A549 (cell line): ENCODE data around the gene ST8SIA2. TPM values are rescaled to one million over a fixed set of nuclear protein-coding genes. Genes with fewer than 3 reads are reported as not detected.

Experiments
- ATAC-seq, 2 experiments: fragments of 200-7000 bp in 1 of 2; fragments of >200 bp in 1 of 2; cut with Nextera tagmentation in 1 of 2; cut with Tn5 transposase in 1 of 2; 3 replicates each; pipeline versions ENCODE4 v1.8.0 to v1.9.1; 2018 to 2020; ENCODE audit warnings: mild to moderate bottlenecking in 1 of 2, moderate library complexity in 1 of 2
- CTCF ChIA-PET: fragments of 300-600 bp; sonication (Branson Sonifier 250); formaldehyde crosslinking; extraction: SDS; loops from one replicate; lab custom pipeline; 2021; ENCODE audit warnings: antibody characterized with exemption, inconsistent platforms; lab: Yijun Ruan, JAX
- POLR2A ChIA-PET: fragments of 350-600 bp; formaldehyde crosslinking; extraction: SDS; loops from one replicate; lab custom pipeline; 2021; ENCODE audit warnings: antibody characterized with exemption, inconsistent platforms; lab: Yijun Ruan, JAX
- DNase-seq, 2 experiments: peaks; one replicate each; pipeline versions ENCODE4 v3.0.0 to v3.0.0-alpha.2; 2011 to 2016; ENCODE audit warnings: low read depth in 1 of 2, low spot score in 1 of 2
- FAIRE-seq: peaks from 2 replicates; lab custom pipeline; 2011; peaks lifted over from hg19 to GRCh38; lab: Jason Lieb, UNC
- H3K27ac ChIP-seq, 2 experiments: fragments of >200 bp; sonication (Bioruptor Twin); formaldehyde crosslinking; 3 replicates each; pipeline ENCODE4 v1.5.1; 2016 to 2017
- H3K4me1 ChIP-seq: fragments of >200 bp; sonication (Bioruptor Twin); formaldehyde crosslinking; 3 replicates; pipeline ENCODE4 v1.6.1; 2016
- H3K4me2 ChIP-seq: fragments of >200 bp; sonication (Bioruptor Twin); formaldehyde crosslinking; 3 replicates; pipeline ENCODE4 v1.6.1; 2016
- H3K4me3 ChIP-seq: fragments of >200 bp; sonication (Bioruptor Twin); formaldehyde crosslinking; 3 replicates; pipeline ENCODE4 v1.5.1; 2016
- H3K9me3 ChIP-seq: fragments of >200 bp; sonication (Bioruptor Twin); formaldehyde crosslinking; 3 replicates; pipeline ENCODE4 v1.6.1; 2016
- ATOH8 ChIP-seq: fragments of 250-450 bp; sonication (Bioruptor Pico); IDR thresholded peaks from 2 replicates; pipeline ENCODE4 v1.5.0; 2020; ENCODE audit warnings: low read depth, mild to moderate bottlenecking, moderate library complexity
- BCL3 ChIP-seq: fragments of >200 bp; sonication (Bioruptor Twin); formaldehyde crosslinking; IDR thresholded peaks from 3 replicates; pipeline ENCODE4 v1.6.1; 2016
- CBX2 ChIP-seq: fragments of 200-600 bp; sonication (generic); IDR thresholded peaks from 2 replicates; pipeline ENCODE4 v1.6.1; 2016; ENCODE audit warnings: low read depth, mild to moderate bottlenecking, borderline replicate concordance
- CHD4 ChIP-seq: fragments of 200-600 bp; sonication (generic); IDR thresholded peaks from 2 replicates; pipeline ENCODE4 v1.6.1; 2016; ENCODE audit warnings: antibody characterized with exemption, mild to moderate bottlenecking, borderline replicate concordance
- EHMT2 ChIP-seq: fragments of 200-600 bp; sonication (generic); IDR thresholded peaks from 2 replicates; pipeline ENCODE4 v1.6.1; 2016; ENCODE audit warnings: antibody characterized with exemption, low read depth, mild to moderate bottlenecking, moderate library complexity
- FOSB ChIP-seq: fragments of 250-450 bp; sonication (Bioruptor Pico); IDR thresholded peaks from 2 replicates; pipeline ENCODE4 v1.5.0; 2020; ENCODE audit warnings: mild to moderate bottlenecking, moderate library complexity
- FOSL2 ChIP-seq, 2 experiments: fragments of 450-650 bp in 1 of 2; fragments of >200 bp in 1 of 2; sonication (Bioruptor Twin) in 1 of 2; formaldehyde crosslinking; IDR thresholded peaks; 2 replicates each; pipeline versions ENCODE4 v1.5.0 to v1.6.1; 2016 to 2020; ENCODE audit warnings: mild to moderate bottlenecking in 1 of 2, moderate library complexity in 1 of 2
- FOXS1 ChIP-seq: fragments of 250-450 bp; sonication (Bioruptor Pico); IDR thresholded peaks from 2 replicates; pipeline ENCODE4 v1.5.0; 2020; ENCODE audit warnings: mild to moderate bottlenecking, moderate library complexity
- JUN ChIP-seq, 2 experiments: fragments of >200 bp; sonication (Bioruptor Twin); formaldehyde crosslinking; IDR thresholded peaks; 2 replicates in 1 of 2; 3 replicates in 1 of 2; pipeline ENCODE4 v1.6.1; 2016 to 2017
- KDM1A ChIP-seq: fragments of 200-600 bp; sonication (generic); IDR thresholded peaks from 2 replicates; pipeline ENCODE4 v1.6.1; 2016; ENCODE audit warnings: low read depth, mild to moderate bottlenecking
- POLR2A ChIP-seq: IDR thresholded peaks from 2 replicates; pipeline ENCODE4 v1.6.1; 2012; ENCODE audit warnings: mild to moderate bottlenecking, low read length
- RAD21 ChIP-seq, 2 experiments: fragments of >200 bp in 1 of 2; sonication (Bioruptor Twin) in 1 of 2; formaldehyde crosslinking in 1 of 2; IDR thresholded peaks in 1 of 2; conservative IDR thresholded peaks in 1 of 2; 2 replicates in 1 of 2; 3 replicates in 1 of 2; pipeline ENCODE4 v1.6.1; 2012 to 2018; ENCODE audit warnings: inconsistent platforms in 1 of 2
- REST ChIP-seq: fragments of 200-600 bp; sonication (generic); IDR thresholded peaks from 2 replicates; pipeline ENCODE4 v1.6.1; 2016; ENCODE audit warnings: antibody characterized with exemption, mild to moderate bottlenecking, moderate library complexity
- RFX5 ChIP-seq: fragments of 450-650 bp; IDR thresholded peaks from 2 replicates; pipeline ENCODE4 v1.7.1; 2014; ENCODE audit warnings: antibody characterized with exemption, mild to moderate bottlenecking, moderate library complexity
- RNF2 ChIP-seq: fragments of 200-600 bp; sonication (generic); IDR thresholded peaks from 2 replicates; pipeline ENCODE4 v1.6.1; 2016; ENCODE audit warnings: low read depth, mild to moderate bottlenecking, antibody characterized with exemption, moderate library complexity, borderline replicate concordance
- SREBF2 ChIP-seq: fragments of 450-650 bp; IDR thresholded peaks from 2 replicates; pipeline ENCODE4 v1.6.1; 2014; ENCODE audit warnings: mild to moderate bottlenecking, moderate library complexity
- TP53 ChIP-seq: fragments of 250-450 bp; sonication (Bioruptor Pico); IDR thresholded peaks from 2 replicates; pipeline ENCODE4 v1.5.0; 2021; ENCODE audit warnings: mild to moderate bottlenecking, moderate library complexity
- ZNF302 ChIP-seq: fragments of 250-450 bp; sonication (Bioruptor Pico); IDR thresholded peaks from 2 replicates; pipeline ENCODE4 v1.9.0; 2021; ENCODE audit warnings: inconsistent platforms, mild to moderate bottlenecking, moderate library complexity
- WGBS: methylation state at CpG from one replicate; pipeline ENCODE4 v1.1.6; 2017; ENCODE audit errors: missing lambda C conversion rate; 5-methylcytosine and 5-hydroxymethylcytosine counted together
- polyA plus RNA-seq, 4 experiments: library from polyadenylated mRNA; depleted of rRNA in 3 of 4; stranded (reverse); fragments of >200 nt; fragmentation: RNase III in 1 of 4; extraction: RNeasy Plus Mini Kit Qiagen cat#74134 plus additional on column Dnase treatment in 1 of 4; gene quantifications; 2 replicates in 3 of 4; 3 replicates in 1 of 4; pipeline ENCODE4 v1.2.3, GENCODE V29; 2011 to 2017
- TF ChIP-seq, protein P1 (sequence below): fragments of 150-350 bp; IDR thresholded peaks from 2 replicates; pipeline ENCODE4 v1.6.1; 2014; ENCODE audit warnings: low read depth, mild to moderate bottlenecking, low read length
- TF ChIP-seq, protein P2 (sequence below): IDR thresholded peaks from 2 replicates; pipeline ENCODE4 v1.6.1; 2012
- TF ChIP-seq, protein P3 (sequence below): fragments of 250-450 bp; sonication (Bioruptor Pico); IDR thresholded peaks from 2 replicates; pipeline ENCODE4 v1.5.0; 2021; ENCODE audit warnings: mild to moderate bottlenecking, moderate library complexity, borderline replicate concordance

The ST8SIA2 gene
- polyA plus RNA-seq, 2 of the 4 experiments (the other 2 are of a cell fraction): 0.22 to 0.41 TPM

- TF ChIP-seq JUN (IDR thresholded peaks at IDR 0.05) (no peak), FOSL2 (IDR thresholded peaks at IDR 0.05) (no peak), FOSL2 (CRISPR knock-in tag; IDR thresholded peaks at IDR 0.05) (no peak), FOXS1 (CRISPR knock-in tag) (no peak)
- TF ChIP-seq, protein P1, sequence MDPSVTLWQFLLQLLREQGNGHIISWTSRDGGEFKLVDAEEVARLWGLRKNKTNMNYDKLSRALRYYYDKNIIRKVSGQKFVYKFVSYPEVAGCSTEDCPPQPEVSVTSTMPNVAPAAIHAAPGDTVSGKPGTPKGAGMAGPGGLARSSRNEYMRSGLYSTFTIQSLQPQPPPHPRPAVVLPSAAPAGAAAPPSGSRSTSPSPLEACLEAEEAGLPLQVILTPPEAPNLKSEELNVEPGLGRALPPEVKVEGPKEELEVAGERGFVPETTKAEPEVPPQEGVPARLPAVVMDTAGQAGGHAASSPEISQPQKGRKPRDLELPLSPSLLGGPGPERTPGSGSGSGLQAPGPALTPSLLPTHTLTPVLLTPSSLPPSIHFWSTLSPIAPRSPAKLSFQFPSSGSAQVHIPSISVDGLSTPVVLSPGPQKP: no peak
These were observed 99.0 kb downstream of the ST8SIA2 start (continued) for GRCh38 chr15:92492551-92493115.

DNA sequence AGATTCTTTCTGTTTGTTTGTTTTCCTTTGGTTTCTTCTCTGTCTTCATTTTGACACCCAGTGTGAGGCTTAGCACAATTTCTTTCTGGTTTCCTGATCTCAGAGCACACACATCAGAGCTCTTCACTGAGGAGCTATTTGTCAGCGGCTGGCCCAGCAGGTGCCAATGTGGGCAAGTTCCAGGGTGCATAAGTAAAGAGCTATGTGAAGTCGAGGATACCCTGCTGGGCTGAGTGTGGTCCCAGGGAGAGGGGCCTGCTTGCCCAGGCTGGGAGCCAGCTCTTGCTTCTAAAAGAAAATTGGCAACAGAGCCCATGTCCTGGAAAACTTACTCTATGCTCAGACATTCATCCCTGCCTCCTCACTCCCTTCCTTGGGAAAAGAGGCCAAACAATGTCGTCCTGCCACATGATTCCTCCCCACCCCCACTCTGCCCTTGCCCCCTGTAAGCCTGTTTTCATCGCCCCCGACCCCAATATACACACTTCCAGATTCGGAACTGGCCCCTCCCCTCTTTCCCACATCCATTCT, 101.2 kb downstream of the ST8SIA2 start:
- TF ChIP-seq RAD21 (conservative IDR thresholded peaks at IDR 0.05 in 1 of 2, IDR thresholded peaks at IDR 0.05 in 1 of 2) (no peak), BCL3 (no peak), CHD4 (no peak)
- TF ChIP-seq, protein P2, sequence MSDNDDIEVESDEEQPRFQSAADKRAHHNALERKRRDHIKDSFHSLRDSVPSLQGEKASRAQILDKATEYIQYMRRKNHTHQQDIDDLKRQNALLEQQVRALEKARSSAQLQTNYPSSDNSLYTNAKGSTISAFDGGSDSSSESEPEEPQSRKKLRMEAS: no peak
- TF ChIP-seq, all 56 proteins: peak for 0
- Histone ChIP-seq H3K9me3 (peaks cover 4% of the 10 kb centered on the region; the same call in 1 of the 3 replicates), H3K4me2 (no peak overlapping the region), H3K4me3 (no peak overlapping the region), H3K4me1 (no peaks in the 10 kb centered on the region), H3K27ac (no peak overlapping the region)
- FAIRE-seq (no peak), ATAC-seq (no peak), DNase-seq (no peak)
- 4% methylated on average over 6 of the region's 6 CpGs for WGBS
- ChIA-PET CTCF (no interaction called here), POLR2A (no interaction called here)

GRCh38 chr15:92495446-92495845, 101.8 kb downstream of the ST8SIA2 start:
- H3K4me2 ChIP-seq: no peak overlapping the region
- no peaks in the 10 kb centered on the region for H3K4me1 ChIP-seq
- H3K4me3 ChIP-seq: no peak overlapping the region
- TF ChIP-seq ZNF302 (CRISPR knock-in tag) (no peak), EHMT2 (no peak), KDM1A (no peak), CBX2 (no peak), RFX5 (no peak), FOSB (CRISPR knock-in tag) (no peak), REST (no peak), ATOH8 (CRISPR knock-in tag) (no peak), BCL3 (no peak), POLR2A (no peak), TP53 (CRISPR knock-in tag) (no peak), SREBF2 (no peak), CHD4 (no peak), RNF2 (no peak)
- TF ChIP-seq, protein P3, sequence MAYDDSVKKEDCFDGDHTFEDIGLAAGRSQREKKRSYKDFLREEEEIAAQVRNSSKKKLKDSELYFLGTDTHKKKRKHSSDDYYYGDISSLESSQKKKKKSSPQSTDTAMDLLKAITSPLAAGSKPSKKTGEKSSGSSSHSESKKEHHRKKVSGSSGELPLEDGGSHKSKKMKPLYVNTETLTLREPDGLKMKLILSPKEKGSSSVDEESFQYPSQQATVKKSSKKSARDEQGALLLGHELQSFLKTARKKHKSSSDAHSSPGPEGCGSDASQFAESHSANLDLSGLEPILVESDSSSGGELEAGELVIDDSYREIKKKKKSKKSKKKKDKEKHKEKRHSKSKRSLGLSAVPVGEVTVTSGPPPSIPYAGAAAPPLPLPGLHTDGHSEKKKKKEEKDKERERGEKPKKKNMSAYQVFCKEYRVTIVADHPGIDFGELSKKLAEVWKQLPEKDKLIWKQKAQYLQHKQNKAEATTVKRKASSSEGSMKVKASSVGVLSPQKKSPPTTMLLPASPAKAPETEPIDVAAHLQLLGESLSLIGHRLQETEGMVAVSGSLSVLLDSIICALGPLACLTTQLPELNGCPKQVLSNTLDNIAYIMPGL (CRISPR knock-in tag): no peak
- TF ChIP-seq, all 56 proteins: peak for 0
- Histone ChIP-seq H3K27ac (no peak overlapping the region), H3K9me3 (no peaks in the 10 kb centered on the region)
- 39% methylated on average over 3 of the region's 3 CpGs for WGBS
- ChIA-PET POLR2A (no interaction called here), CTCF (no interaction called here)
- ATAC-seq (no peak), DNase-seq (no peak), FAIRE-seq (no peak)
